Measurements from ENCODE around the gene PCA3. TPM values are rescaled to one million over a fixed set of nuclear protein-coding genes. Genes with fewer than 3 reads are reported as not detected.

PCA3 gene
- total and polyA plus RNA-seq, 2 of the 8 experiments (the other 6 are each of a cell fraction or from before 2014, with no cell fraction given): not detected

- TF ChIP-seq CHD7 (IDR thresholded peaks at IDR 0.05; ENCODE audit: insufficient replicate concordance, low read length): no peak
- TF ChIP-seq RAD21 (IDR thresholded peaks at IDR 0.05 in 1 of 2, conservative IDR thresholded peaks at IDR 0.05 in 1 of 2; ENCODE audit: low read depth in 2 of 2, low read length in 2 of 2): peak; percentile 72 to 80
- TF ChIP-seq HDAC6 (IDR thresholded peaks at IDR 0.05; ENCODE audit: low read depth, low read length): no peak
- TF ChIP-seq SP1 (IDR thresholded peaks at IDR 0.05; ENCODE audit: low read depth, low read length): no peak
- no peak for TF ChIP-seq SUZ12 (IDR thresholded peaks at IDR 0.05; ENCODE audit: low read length)
- no peak for TF ChIP-seq TAF7 (optimal IDR thresholded peaks at IDR 0.05; ENCODE audit: borderline replicate concordance, low read depth, low read length)
- peak; percentile 76; the same call in 1 of the 2 replicates for TF ChIP-seq CEBPB (IDR thresholded peaks at IDR 0.05; ENCODE audit: low read depth, low read length)
- no peak for TF ChIP-seq POLR2AphosphoS5 (IDR thresholded peaks at IDR 0.05; ENCODE audit: low read depth, low read length)
- no peak for TF ChIP-seq BRCA1 (IDR thresholded peaks at IDR 0.05; ENCODE audit: low read depth, low read length)
- no peak for TF ChIP-seq KDM4A (IDR thresholded peaks at IDR 0.05; ENCODE audit: low read depth, low read length, severe bottlenecking)
- TF ChIP-seq KDM1A (IDR thresholded peaks at IDR 0.05; ENCODE audit: borderline replicate concordance, low read length): no peak
- TF ChIP-seq FOSL1 (IDR thresholded peaks at IDR 0.05; ENCODE audit: insufficient read depth, low read depth, low read length): no peak
These were observed 8.0 kb upstream of the PCA3 start (continued) for GRCh38 chr9:76756268-76756640.

All from H1 (cell line).